Smooth muscle cell (in vitro differentiated cells): ENCODE data around the gene HLA-DPA1. TPM values are rescaled to one million over a fixed set of nuclear protein-coding genes. Genes with fewer than 3 reads are reported as not detected.

ENCODE experiments used
- DNase-seq: peaks from one replicate; lab custom pipeline; 2025; ENCODE audit not compliant: unreplicated experiment; lab: John Stamatoyannopoulos, UW
- H2AFZ ChIP-seq: fragments of 200-600 bp; sonication (generic); 2 replicates; pipeline ENCODE4 v1.6.0; 2016; ENCODE audit warnings: antibody characterized with exemption, low read depth, mild to moderate bottlenecking
- H3F3A ChIP-seq: fragments of 200-600 bp; sonication (generic); 2 replicates; pipeline ENCODE4 v1.6.0; 2017; ENCODE audit warnings: antibody characterized with exemption, low read depth
- H3K27ac ChIP-seq: fragments of 200-600 bp; sonication (generic); 2 replicates; pipeline ENCODE4 v1.5.1; 2016; ENCODE audit warnings: low read depth, mild to moderate bottlenecking
- H3K27me3 ChIP-seq: fragments of 200-600 bp; sonication (generic); 2 replicates; pipeline ENCODE4 v1.6.1; 2016; ENCODE audit warnings: low read depth, mild to moderate bottlenecking
- H3K36me3 ChIP-seq: fragments of 200-600 bp; sonication (generic); 2 replicates; pipeline ENCODE4 v1.5.1; 2016; ENCODE audit warnings: low read depth
- H3K4me1 ChIP-seq: fragments of 200-600 bp; sonication (generic); 2 replicates; pipeline ENCODE4 v1.5.1; 2016; ENCODE audit warnings: low read depth
- H3K4me2 ChIP-seq: fragments of 200-600 bp; sonication (generic); 2 replicates; pipeline ENCODE4 v1.6.0; 2016; ENCODE audit warnings: mild to moderate bottlenecking
- H3K4me3 ChIP-seq: fragments of 200-600 bp; sonication (generic); 2 replicates; pipeline ENCODE4 v1.5.1; 2016; ENCODE audit warnings: mild to moderate bottlenecking
- H3K79me2 ChIP-seq: fragments of 200-600 bp; sonication (generic); 2 replicates; pipeline ENCODE4 v1.6.0; 2016; ENCODE audit warnings: low read depth, mild to moderate bottlenecking
- H3K9ac ChIP-seq: fragments of 200-600 bp; sonication (generic); 2 replicates; pipeline ENCODE4 v1.6.0; 2016; ENCODE audit warnings: low read depth
- H3K9me3 ChIP-seq: fragments of 200-600 bp; sonication (generic); replicated peaks from 2 replicates; pipeline ENCODE4 v1.5.1; 2016; ENCODE audit warnings: low read depth
- H4K20me1 ChIP-seq: fragments of 200-600 bp; sonication (generic); 2 replicates; pipeline ENCODE4 v1.6.0; 2016; ENCODE audit warnings: low read depth
- CTCF ChIP-seq: fragments of 200-600 bp; sonication (generic); IDR thresholded peaks from 2 replicates; pipeline ENCODE4 v1.5.1; 2017; ENCODE audit warnings: borderline replicate concordance, mild to moderate bottlenecking, antibody characterized with exemption; ENCODE audit not compliant: insufficient read depth, poor library complexity, severe bottlenecking
- WGBS: methylation state at CpG from one replicate; pipeline ENCODE4 v1.1.7; 2016; ENCODE audit warnings: low lambda C conversion rate; 5-methylcytosine and 5-hydroxymethylcytosine counted together
- polyA plus RNA-seq: library from polyadenylated mRNA; unstranded; fragments of >200 nt; fragmentation: Nextera tagmentation; extraction: Ambion mirVana; gene quantifications from 2 replicates; pipeline ENCODE4 v1.2.1, GENCODE V29; 2016
- total RNA-seq: library from RNA; depleted of rRNA; stranded (reverse); fragments of >200 nt; gene quantifications from 2 replicates; pipeline ENCODE4 v1.2.3, GENCODE V29; 2014

HLA-DPA1 gene
- total and polyA plus RNA-seq, 2 experiments from 2014 or later, result 1.1 to 1.3 TPM

GRCh38 chr6:33069021-33069738 is 4.3 kb downstream of the HLA-DPA1 start:
- Histone ChIP-seq H3F3A (no peaks in the 10 kb centered on the region), H3K4me1 (no peaks in the 10 kb centered on the region), H3K27ac (no peak overlapping the region), H3K9me3 (no peaks in the 10 kb centered on the region), H3K4me2 (no peak overlapping the region), H3K36me3 (no peaks in the 10 kb centered on the region), H3K79me2 (no peaks in the 10 kb centered on the region), H2AFZ (no peak overlapping the region), H3K27me3 (no peaks in the 10 kb centered on the region), H4K20me1 (no peaks in the 10 kb centered on the region), H3K4me3 (no peak overlapping the region), H3K9ac (no peak overlapping the region)
- 74% methylated on average over 10 of the region's 10 CpGs for WGBS
- no peak for TF ChIP-seq CTCF
- DNase-seq, result no peak

- DNase-seq, result no peak
- no peak overlapping the region for H3K4me2 ChIP-seq
- no peaks in the 10 kb centered on the region for H3K4me1 ChIP-seq
- H2AFZ ChIP-seq, result no peak overlapping the region
- H3K79me2 ChIP-seq, result no peaks in the 10 kb centered on the region
- no peak overlapping the region for H3K4me3 ChIP-seq
- no peaks in the 10 kb centered on the region for H3K9me3 ChIP-seq
- no peaks in the 10 kb centered on the region for H3K27me3 ChIP-seq
- no peaks in the 10 kb centered on the region for H3K36me3 ChIP-seq
- H3F3A ChIP-seq, result no peaks in the 10 kb centered on the region
- H3K9ac ChIP-seq, result no peak overlapping the region
- no peak overlapping the region for H3K27ac ChIP-seq
- WGBS, result 58% methylated on average over 3 of the region's 3 CpGs
- H4K20me1 ChIP-seq, result no peaks in the 10 kb centered on the region
- no peak for TF ChIP-seq CTCF
Measured at GRCh38 chr6:33066917-33067521, 6.4 kb downstream of the HLA-DPA1 start.

GRCh38 chr6:33065312-33065711 is 8.1 kb downstream of the HLA-DPA1 start:
- Histone ChIP-seq H3F3A (no peaks in the 10 kb centered on the region), H2AFZ (no peak overlapping the region), H3K9ac (no peak overlapping the region), H3K79me2 (no peaks in the 10 kb centered on the region), H3K27ac (no peak overlapping the region), H3K9me3 (no peaks in the 10 kb centered on the region), H4K20me1 (no peaks in the 10 kb centered on the region), H3K4me1 (no peaks in the 10 kb centered on the region), H3K27me3 (no peaks in the 10 kb centered on the region), H3K36me3 (no peaks in the 10 kb centered on the region), H3K4me2 (no peak overlapping the region), H3K4me3 (no peak overlapping the region)
- 54% methylated on average over 4 of the region's 4 CpGs for WGBS
- no peak for TF ChIP-seq CTCF
- DNase-seq, result no peak
